ENCODE results near the gene TMEM184A. TPM values are rescaled to one million over a fixed set of nuclear protein-coding genes. Genes with fewer than 3 reads are reported as not detected.

The TMEM184A gene
- total and polyA plus RNA-seq, 2 donors (not counting 3 experiments of a cell fraction or from before 2014, with no cell fraction given): 0.48 TPM; not detected in 1

DNA sequence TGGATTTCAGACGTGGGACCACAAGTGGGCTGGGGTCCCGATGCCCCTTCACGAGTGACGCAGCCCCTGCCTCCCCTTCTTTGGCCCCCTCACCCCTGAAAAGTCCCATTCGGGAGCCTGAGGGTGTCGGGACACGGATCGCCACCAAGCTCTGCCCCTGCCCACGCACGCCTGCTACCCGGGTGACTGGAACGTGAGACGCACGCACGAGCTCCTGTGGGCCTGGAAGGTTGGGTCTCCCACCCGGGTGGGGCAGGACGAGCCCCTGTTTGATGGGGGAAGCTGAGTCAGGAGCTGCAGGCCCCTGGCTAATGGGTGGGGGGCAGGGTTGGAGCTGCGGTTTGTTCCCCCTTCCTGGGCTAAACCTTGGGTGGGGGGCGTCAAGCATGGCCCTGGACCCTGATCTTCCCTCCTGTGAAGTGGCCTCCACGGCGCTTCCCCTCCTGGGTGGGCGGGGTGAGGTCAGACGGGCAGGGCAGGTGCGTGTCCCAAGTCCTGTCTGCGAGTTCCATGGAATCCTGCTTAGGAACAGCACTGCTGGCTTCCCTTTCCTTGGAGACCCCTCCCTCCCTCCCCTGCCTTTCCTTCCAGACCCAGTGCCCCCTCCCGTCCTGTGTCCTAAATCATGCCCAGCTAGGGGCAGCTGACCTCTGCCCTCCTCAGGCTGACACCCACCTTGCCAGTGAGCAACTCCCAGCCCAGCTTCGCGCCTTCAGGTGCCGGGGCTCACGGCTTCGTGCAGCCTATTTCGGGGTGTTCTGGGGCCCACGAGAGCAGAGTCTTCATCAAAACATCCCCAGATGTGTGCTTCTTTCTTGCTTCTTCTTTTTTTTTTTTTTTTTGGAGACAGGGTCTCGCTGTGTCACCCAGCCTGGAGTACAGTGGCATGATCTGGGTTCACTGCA is 5.3 kb upstream of the TMEM184A start:
- no TSS peak for BruUV-seq (replicated peaks)
- dilution Hi-C loops (cut with MboI; ENCODE audit: extremely low pct_ligation_motif_present, low sequenced_read_pairs): no loop called here
- no peaks in the 10 kb centered on the region for H3K27me3 ChIP-seq (ENCODE audit: control insufficient read depth in 2 of 2, insufficient read depth in 2 of 2, low read length in 2 of 2)
- no peaks in the 10 kb centered on the region for H3K9me3 ChIP-seq (replicated peaks; ENCODE audit: control insufficient read depth, insufficient read depth, low read length)
- no peak overlapping the region for H3K4me3 ChIP-seq (replicated peaks in 1 of 3; ENCODE audit: insufficient read depth in 1 of 3, low read depth in 1 of 3, low read length in 3 of 3)
- H4K20me1 ChIP-seq (replicated peaks; ENCODE audit: control insufficient read depth, extremely low read depth, insufficient read depth, low read length): no peaks in the 10 kb centered on the region
- no peak overlapping the region for H3K9ac ChIP-seq (replicated peaks; ENCODE audit: extremely low read depth, insufficient read depth, low read length)
- no peaks in the 10 kb centered on the region for H3K36me3 ChIP-seq (ENCODE audit: control insufficient read depth in 2 of 2, extremely low read depth in 1 of 2, insufficient read depth in 2 of 2, low read length in 2 of 2)
- intact Hi-C loops (cut with micrococcal nuclease): no loop called here
- CTCF ChIA-PET: interaction anchor here (0.6 to 1.4 kb wide), 2 partner anchors 9 to 13 kb away, joined by 3 to 5 read pairs; no protein-coding TSS in a partner anchor
- H3K79me2 ChIP-seq (ENCODE audit: control insufficient read depth, insufficient read depth, low read length): no peaks in the 10 kb centered on the region
- H3K4me2 ChIP-seq (ENCODE audit: insufficient read depth, low read length): no peak overlapping the region
- DNase-seq (ENCODE audit: low read depth, low spot score) (no peak), FAIRE-seq (no peak)
- POLR2A ChIA-PET: no interaction called here
- no peak overlapping the region for H2AFZ ChIP-seq (ENCODE audit: low read depth, low read length)
- H3K9me1 ChIP-seq (replicated peaks; ENCODE audit: control insufficient read depth, extremely low read depth, insufficient read depth, low read length): no peaks in the 10 kb centered on the region
- H3K4me1 ChIP-seq (ENCODE audit: control insufficient read depth, extremely low read depth, insufficient read depth, low read length): no peaks in the 10 kb centered on the region
- no peak overlapping the region for H3K27ac ChIP-seq (ENCODE audit: insufficient read depth, low read depth, low read length)
- TF ChIP-seq GATA2 (IDR thresholded peaks at IDR 0.05; ENCODE audit: insufficient read depth, insufficient read length, low read depth, low read length) (no peak), MAX (IDR thresholded peaks at IDR 0.05; ENCODE audit: insufficient read depth, insufficient read length) (no peak), JUN (IDR thresholded peaks at IDR 0.05; ENCODE audit: borderline replicate concordance, insufficient read depth, insufficient read length, low read depth) (no peak), POLR2A (IDR thresholded peaks at IDR 0.05; ENCODE audit: low read depth, low read length) (no peak), EZH2 (IDR thresholded peaks at IDR 0.05; ENCODE audit: borderline replicate concordance, low read depth, low read length, severe bottlenecking) (no peak), MYC (IDR thresholded peaks at IDR 0.05; ENCODE audit: low read depth, low read length) (no peak), POLR2AphosphoS5 (IDR thresholded peaks at IDR 0.05; ENCODE audit: insufficient read depth, low read depth, low read length) (no peak)

Data from endothelial cell of umbilical vein (primary cell).